NK-92 (cell line): ENCODE measurements around the gene ARID4B.
"Not testable (repeated sequence)": the region's sequence is repeated elsewhere in the genome, so short reads cannot be mapped to it uniquely, and the experiment has no call there.

Experiments
- DNase-seq: peaks from one replicate; lab custom pipeline; 2025; ENCODE audit not compliant: unreplicated experiment; lab: John Stamatoyannopoulos, UW

Gene ARID4B, protein sequence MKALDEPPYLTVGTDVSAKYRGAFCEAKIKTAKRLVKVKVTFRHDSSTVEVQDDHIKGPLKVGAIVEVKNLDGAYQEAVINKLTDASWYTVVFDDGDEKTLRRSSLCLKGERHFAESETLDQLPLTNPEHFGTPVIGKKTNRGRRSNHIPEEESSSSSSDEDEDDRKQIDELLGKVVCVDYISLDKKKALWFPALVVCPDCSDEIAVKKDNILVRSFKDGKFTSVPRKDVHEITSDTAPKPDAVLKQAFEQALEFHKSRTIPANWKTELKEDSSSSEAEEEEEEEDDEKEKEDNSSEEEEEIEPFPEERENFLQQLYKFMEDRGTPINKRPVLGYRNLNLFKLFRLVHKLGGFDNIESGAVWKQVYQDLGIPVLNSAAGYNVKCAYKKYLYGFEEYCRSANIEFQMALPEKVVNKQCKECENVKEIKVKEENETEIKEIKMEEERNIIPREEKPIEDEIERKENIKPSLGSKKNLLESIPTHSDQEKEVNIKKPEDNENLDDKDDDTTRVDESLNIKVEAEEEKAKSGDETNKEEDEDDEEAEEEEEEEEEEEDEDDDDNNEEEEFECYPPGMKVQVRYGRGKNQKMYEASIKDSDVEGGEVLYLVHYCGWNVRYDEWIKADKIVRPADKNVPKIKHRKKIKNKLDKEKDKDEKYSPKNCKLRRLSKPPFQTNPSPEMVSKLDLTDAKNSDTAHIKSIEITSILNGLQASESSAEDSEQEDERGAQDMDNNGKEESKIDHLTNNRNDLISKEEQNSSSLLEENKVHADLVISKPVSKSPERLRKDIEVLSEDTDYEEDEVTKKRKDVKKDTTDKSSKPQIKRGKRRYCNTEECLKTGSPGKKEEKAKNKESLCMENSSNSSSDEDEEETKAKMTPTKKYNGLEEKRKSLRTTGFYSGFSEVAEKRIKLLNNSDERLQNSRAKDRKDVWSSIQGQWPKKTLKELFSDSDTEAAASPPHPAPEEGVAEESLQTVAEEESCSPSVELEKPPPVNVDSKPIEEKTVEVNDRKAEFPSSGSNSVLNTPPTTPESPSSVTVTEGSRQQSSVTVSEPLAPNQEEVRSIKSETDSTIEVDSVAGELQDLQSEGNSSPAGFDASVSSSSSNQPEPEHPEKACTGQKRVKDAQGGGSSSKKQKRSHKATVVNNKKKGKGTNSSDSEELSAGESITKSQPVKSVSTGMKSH (N-terminal part only)

DNA sequence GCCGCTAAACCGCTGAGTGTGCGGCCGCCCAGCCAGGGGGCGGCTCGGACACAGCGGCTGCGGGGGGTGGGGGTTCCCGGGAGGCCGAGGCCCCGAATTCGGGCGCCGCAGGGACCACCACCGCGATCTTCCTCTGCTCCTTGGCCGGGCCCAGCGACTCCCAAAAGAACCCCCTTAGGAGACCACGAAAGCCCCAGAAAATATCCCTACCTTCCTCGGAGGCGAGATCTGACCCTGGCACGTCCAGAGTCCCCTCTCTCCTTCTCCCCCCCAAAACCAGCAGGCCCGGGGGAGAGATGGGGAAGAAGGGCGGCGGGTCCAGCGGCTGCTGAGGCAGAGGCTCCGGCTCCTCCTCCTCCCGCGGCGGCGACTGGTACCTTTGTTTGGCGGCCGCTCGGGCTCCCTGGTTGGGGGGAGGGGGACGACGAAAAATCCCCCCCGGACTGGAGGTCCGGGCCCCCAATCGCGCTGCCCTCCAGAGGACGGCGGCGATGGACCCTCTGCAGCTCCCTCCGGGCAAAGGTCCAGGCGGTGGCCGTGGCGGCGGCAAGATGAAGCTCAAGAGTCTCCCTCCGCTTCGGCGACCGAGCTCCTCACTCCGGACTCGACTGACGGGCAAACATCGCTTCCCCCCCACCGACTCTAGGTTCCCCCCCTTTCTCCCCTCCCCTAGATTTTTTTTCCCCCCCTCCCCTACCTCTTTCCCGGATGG is at the start of gene ARID4B:
ARID4B (minus strand) TSS at position 621 of the 712 bp plus-strand sequence. CDS start 1,260 bp downstream, outside the sequence.
- peak; percentile 11 for DNase-seq

DNA sequence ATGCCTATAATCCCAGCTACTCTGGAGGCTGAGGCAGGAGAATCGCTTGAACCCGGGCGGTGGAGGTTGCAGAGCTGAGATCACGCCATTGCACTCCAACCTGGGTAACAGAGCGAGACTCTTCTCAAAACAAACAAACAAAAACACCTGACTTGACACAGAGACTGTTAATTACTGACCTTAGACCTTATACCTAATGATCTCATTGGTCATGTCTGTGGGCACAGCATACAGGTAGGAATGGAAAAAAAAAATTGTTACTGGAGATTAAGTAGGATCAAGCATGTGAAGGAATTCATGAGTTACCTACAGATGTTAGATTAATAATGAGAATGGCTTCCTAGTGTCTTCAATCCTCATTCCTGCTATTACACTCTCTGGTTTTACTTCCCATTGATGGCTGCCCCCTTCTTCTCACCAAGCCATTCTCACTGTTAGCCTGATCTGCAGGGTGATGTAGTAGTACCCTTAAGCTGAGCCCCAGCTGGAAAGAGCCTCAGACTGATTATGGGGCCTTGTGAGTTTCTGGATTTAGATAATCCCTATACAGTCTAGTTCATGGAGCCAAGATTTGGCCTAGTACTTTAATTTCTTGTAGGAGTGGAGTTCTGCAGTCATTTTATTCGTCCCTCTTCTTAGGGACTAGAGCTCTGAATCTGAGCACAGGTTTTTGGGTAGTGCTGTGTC is 48.1 kb upstream of the ARID4B start:
- DNase-seq: no peak

DNA sequence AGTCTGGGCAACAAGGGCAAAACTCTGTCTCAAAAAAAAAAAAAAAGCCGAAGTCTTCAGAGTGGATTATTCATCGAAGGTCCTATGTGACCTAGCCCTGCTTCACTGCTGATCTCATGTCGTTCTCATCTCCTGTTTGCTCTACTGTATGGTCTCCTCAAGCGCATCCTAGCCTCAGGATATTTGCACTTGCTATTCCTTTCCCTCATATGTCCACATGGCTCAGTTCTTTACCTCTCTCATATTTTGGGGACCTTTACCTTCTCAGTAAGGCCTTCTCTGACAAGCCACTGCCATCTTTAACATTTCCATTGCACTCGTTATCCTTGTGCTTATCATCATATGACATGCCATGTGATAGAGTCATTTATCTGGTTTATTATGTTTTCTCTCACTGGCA is 41.8 kb upstream of the ARID4B start:
- DNase-seq: no peak

DNA sequence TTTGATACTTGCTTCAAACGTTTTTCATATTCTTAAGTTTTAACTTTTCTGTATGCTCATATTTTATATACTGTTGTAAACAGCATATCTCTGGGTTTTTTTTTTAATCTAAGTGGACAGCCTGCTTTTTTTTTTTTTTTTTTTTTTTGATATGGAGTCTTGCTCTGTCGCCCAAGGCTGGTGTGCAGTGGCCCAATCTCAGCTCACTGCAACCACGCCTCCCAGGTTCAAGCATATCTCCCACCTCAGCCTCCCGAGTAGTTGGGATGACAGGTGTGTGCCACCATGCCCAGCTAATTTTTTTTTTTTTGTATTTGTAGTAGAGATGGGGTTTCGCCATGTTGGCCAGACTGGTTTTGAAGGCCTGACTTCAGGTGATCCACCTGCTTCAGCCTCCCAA is 40.4 kb upstream of the ARID4B start:
- no peak for DNase-seq

DNA sequence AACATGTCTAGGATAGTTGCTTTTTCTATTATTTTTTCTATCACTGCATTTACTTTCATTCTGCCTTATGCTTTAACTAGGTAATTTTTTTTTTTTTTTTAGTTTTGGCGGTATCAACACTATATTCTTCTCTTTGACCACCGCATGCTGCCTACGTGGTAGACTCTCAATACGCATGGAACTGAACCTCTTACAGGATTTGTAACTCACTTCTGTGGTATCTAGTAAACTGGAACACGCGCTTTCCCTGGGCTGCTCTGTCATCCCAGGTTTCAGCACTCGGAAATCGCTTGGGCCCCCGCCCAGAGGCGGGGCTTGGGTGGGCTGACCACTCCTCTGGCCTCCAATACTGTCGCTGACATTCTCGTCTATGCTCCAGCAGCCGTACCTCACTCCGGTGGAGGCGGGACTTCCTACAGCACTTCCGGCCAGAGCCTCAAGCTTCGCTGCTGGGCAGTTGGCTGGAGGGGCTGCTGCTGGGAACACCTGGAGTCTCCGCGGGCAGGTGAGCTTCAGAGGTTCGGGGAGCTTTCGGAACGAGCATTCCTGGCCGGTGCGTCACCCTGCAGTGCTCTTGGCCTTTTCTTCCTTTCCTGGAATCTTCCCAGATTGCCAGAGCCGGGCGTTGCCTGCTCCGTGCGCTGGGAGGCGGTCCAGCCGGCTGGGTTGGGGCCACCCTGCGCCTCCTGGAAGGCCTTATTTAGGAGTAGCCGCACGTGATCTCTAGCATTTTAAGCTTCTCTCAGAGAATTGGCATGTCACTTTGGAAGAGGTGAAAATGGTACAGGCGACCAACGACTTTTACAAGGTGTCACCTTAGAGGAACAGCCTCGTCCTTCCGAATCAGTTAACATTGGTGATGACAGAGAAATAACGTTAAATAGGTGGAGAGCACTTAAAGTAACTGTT is 39.3 kb upstream of the ARID4B start, which contains the start of gene TBCE:
TBCE (plus strand) TSS at position 428 of the 909 bp plus-strand sequence. CDS start 12,623 bp downstream, outside the sequence.
- DNase-seq: no peak

DNA sequence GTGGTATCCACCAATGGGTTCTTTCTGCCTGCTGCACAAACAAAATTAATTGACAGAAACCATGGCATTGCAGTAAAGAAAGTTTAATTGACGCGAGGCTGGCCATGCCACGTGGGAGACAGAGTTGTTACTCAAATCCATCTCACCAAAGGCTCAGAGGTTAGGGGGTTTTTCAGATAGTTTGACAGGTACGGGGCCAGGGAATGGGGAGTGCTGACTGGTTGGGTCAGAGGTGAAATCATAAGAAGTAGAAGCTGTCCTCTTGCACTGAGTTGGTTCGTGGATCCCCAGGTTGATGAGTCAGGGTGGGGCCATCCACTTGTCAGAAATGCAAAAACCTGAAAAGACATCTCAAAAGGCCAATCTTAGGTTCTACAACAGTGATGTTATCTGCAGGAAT is 38.3 kb upstream of the ARID4B start:
- DNase-seq: no peak

DNA sequence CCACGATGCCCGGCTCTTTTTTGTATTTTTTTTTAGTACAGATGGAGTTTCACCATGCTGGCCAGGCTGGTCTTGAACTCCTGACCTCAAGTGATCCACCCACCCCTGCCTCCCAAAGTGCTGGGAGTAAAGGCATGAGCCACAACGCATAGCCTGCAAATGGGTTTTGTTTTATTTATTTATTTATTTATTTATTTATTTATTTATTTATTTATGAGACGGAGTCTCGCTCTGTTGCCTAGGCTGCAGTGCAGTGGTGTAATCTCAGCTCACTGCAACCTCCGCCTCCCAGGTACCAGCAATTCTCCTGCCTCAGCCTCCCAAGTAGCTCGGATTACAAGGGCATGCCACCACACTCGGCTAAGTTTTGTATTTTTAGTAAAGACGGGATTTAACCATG is 36.2 kb upstream of the ARID4B start:
- not testable (repeated sequence) for DNase-seq

DNA sequence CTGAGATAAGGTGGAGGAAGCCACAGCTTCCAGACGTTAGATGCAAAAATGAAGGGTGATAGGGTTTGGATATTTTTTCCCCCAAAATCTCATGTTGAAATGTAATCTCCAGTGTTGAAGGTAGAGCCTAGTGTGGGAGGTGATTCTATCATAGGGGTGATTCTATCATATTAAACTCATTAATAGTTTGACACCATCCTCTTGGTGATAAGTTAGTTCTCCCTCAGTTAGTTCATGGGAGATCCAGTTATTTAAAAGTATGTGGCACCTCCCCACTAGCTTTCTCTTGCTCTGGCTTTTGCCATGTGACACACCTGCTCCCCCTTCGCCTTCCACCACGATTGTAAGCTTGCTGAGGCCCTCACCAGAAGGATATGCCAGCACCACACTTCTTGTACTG is 30.9 kb upstream of the ARID4B start:
- no peak for DNase-seq

DNA sequence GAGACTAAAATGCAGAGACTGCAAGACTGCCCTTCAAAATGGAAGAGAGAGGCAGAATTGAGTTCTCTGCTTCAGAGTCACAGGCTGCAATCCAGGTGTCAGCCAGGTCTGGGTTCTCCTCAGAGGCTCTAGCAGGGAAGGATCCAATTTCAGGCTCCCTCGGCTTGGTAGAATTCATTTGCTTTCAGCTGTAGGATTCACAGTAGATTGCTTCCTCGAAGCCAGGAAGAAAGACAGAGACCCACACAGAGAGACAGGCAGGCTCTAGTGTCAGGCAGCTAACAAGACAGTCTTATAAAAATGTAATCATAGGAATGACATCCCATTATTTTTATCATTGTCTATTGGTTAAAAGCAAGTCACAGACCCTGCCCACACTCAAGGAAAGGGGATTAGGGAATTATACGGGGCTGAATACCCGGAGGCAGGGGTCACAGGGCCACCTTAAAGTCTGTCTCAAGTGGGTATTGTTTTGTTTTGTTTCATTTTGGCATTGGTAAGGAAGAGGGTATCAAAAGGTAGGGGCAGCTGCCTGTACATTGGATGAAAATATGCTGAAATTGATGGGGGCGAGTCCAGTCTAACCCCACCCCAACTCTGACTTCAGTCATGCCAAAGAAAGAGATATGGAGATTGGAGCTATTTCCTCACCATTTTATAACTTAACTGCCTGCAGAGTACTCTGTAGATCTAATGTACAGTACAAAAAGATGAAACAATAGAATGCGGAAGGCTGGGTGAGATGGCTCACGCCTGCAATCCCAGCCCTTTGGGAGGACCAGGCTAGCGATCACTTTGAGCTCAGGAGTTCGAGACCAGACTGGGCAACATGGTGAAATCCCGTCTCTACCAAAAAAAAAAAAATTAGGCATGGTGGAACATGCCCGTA is 29.8 kb upstream of the ARID4B start:
- no peak for DNase-seq

DNA sequence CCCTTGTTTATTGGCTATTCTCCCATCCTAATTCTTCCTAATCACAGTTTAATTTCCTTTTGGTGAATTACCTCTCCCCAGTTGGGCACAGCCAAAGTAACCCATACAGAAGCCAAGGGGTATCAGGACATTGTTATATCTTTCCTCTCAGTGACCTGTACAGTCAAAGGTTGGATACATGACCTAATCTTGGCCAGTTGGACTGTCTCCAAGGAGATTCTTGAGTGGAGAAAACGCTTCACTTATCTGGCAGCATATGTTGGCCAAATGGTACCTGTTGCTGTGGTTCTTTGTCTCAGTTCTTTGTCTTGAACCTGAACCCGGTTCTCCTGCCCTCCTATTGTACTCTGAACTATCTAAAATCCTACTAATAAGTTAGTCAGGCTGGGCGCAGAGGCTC is 23.9 kb upstream of the ARID4B start:
- DNase-seq: no peak

DNA sequence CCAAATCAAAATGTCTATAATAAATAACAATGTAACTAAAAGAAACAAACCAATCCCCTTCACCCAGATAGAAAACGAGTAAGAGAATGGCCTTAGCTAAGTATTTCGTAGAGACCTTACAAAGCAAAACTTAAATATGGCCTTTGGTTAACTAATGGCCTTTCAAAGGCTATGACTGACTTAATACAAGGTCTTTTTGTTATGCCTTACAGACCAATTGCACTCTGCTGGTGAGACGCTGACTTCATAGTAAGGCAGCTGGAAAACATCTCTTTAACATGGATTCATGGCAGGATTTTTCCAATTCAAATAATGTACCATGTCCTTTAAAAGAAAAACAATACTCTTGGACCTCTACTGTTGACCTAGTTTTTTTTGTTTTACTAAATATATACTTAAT is 23.5 kb upstream of the ARID4B start:
- DNase-seq: no peak

DNA sequence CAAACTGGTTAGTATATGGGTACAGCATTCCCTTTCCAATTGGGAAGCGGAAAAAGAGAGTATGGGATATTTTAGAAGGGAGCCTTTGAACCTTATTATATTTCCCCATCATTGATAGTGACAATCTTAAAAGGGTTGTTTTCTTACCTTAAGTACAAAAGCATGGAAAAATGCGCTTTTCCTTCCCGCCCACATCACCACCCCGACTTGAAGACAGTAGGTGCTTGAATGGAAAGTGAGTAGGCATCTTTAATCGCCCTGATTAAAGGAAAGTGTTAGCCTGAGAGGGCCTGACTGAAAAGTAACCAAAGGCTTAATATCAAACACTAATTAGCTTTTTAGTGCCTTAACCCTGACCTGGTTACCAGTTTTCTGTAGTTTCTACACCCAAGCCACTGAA is 15.7 kb upstream of the ARID4B start:
- DNase-seq: no peak

DNA sequence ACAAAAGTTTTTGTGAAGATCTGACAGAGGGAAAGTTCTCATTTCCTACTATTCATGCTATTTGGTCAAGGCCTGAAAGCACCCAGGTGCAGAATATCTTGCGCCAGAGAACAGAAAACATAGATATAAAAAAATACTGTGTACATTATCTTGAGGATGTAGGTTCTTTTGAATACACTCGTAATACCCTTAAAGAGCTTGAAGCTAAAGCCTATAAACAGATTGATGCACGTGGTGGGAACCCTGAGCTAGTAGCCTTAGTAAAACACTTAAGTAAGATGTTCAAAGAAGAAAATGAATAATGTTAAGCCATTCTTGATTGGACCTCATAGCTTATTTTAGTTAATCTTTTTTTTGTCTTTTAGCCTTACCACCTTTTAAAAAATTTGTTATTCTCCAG is 14.5 kb upstream of the ARID4B start:
- no peak for DNase-seq

DNA sequence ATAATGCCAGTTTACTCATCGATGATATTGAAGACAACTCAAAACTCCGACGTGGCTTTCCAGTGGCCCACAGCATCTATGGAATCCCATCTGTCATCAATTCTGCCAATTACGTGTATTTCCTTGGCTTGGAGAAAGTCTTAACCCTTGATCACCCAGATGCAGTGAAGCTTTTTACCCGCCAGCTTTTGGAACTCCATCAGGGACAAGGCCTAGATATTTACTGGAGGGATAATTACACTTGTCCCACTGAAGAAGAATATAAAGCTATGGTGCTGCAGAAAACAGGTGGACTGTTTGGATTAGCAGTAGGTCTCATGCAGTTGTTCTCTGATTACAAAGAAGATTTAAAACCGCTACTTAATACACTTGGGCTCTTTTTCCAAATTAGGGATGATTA is 14.1 kb upstream of the ARID4B start:
- no peak for DNase-seq

DNA sequence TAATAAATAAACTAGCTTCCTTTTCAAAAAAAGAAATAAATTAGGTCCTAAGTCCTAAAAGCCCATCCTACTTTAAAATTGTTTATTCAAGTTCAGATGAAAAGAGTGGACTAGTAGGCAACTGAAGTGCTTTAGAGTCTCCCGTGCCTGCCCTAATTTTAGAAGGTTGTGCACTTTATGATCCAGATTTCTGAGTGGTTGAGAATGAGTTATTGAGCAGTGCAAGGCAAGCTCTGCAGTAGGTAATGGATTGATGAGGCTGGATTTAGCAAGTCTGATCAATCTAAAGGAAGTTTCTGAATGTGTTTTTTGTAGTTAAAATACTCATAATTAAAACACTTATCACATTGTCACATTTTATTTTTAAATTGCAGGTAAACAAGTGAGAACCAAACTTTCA is 13.4 kb upstream of the ARID4B start:
- no peak for DNase-seq

DNA sequence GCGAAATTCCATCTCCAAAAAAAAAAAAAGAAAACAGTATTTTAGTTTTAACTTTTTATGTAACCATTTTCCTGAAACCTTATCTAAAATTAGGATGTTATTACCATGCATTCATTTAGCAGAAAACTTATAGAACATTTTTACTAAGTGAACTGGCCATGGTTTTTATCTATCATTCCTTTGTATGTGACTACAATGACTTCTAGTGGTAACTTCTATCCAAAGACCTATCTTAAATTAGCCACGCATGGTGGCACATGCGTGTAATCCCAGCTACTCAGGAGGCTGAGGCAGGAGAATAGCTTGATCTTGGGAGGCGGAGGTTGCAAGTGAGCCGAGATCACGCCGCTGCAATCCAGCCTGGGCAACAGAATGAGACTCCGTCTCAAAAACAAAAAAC is 11.8 kb upstream of the ARID4B start:
- DNase-seq: no peak

DNA sequence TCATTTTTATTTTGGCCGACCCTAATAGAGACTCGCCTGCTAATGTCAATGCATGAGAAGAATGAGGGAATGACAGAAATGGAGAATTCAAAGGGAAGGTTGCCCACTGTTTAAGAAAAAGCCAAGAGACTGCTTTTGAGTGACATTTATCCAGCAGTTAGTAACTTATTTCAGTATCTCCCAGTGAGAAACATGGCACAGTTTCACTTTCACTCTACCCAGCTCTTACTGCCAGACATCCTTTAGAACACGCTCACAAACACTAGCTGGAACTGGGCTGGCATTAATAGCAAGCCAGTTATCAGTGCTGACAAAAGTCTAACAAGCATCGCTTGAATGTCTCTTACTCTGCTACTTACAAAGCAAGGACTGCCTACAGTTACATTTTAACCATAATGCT is 8.9 kb upstream of the ARID4B start:
- no peak for DNase-seq

DNA sequence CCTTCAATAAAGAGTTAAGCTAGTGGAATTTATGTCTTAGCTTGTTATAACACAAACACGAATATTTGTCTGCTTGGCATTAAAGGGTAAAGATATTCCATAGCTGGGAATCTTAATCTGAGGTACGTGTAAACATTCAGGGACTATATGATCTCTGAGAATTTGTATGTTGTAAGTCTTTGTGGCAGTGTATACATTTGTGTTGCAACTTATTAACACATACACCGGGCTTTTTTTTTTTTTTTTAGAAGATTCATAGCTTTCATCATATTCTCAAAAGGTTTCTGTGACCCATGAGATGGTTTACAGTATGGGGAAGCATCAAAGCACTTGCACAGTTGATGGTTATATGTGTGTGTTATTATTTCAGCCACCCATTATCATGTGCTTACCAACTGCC is 3.4 kb upstream of the ARID4B start:
- no peak for DNase-seq
